GM21825 (cell line): Measurements from ENCODE around the gene ID1.
A peak's percentile ranks its signal among the peaks of the same experiment; 100 is the strongest.

Source experiments
- ATAC-seq: cut with Tn5 transposase; IDR thresholded peaks from one replicate; pipeline ENCODE4 v1.9.1; 2021; ENCODE audit warnings: mild to moderate bottlenecking, moderate library complexity; ENCODE audit not compliant: unreplicated experiment

ID1 gene, protein sequence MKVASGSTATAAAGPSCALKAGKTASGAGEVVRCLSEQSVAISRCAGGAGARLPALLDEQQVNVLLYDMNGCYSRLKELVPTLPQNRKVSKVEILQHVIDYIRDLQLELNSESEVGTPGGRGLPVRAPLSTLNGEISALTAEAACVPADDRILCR

DNA sequence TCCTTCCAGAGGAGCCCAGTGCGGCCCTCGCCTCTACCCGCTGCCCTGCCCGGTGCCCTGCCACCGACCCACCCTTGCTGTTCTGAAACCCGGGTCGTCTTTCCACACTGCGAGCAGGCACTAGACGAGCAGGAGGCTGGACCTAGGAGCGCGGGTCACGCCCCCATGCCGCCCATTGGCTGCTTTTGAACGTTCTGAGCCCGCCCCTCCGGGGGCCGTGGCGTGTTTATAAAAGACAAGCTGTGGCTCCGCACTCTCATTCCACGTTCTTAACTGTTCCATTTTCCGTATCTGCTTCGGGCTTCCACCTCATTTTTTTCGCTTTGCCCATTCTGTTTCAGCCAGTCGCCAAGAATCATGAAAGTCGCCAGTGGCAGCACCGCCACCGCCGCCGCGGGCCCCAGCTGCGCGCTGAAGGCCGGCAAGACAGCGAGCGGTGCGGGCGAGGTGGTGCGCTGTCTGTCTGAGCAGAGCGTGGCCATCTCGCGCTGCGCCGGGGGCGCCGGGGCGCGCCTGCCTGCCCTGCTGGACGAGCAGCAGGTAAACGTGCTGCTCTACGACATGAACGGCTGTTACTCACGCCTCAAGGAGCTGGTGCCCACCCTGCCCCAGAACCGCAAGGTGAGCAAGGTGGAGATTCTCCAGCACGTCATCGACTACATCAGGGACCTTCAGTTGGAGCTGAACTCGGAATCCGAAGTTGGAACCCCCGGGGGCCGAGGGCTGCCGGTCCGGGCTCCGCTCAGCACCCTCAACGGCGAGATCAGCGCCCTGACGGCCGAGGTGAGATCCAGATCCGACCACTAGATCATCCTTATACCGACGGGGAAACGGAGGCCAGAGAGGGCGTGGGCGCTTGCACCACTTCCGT lies at the start of gene ID1:
Gene ID1 (plus strand): TSS at position 259 of the 871 bp plus-strand sequence. CDS start 99 bp downstream, at position 358.
- peak; percentile 90 for ATAC-seq

DNA sequence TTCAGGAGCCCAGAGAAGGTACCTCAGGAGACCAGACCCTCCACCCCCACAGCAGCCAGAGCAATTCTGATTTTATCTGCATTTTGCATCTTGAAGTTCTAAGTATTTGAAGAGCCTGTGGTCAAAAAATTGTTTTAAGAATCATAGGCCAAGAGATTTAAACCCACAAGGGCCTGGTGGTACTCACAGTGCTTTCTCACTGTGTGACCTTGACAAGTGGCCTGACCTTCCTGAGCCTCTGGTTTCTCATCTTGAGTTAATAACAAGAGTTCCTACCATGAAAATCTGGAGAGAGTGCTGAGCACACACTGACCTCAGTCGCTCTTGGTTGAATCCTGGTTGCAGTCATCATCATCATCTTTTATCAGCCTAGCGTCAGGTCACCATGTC lies 45.4 kb upstream of the ID1 start:
- no peak for ATAC-seq

DNA sequence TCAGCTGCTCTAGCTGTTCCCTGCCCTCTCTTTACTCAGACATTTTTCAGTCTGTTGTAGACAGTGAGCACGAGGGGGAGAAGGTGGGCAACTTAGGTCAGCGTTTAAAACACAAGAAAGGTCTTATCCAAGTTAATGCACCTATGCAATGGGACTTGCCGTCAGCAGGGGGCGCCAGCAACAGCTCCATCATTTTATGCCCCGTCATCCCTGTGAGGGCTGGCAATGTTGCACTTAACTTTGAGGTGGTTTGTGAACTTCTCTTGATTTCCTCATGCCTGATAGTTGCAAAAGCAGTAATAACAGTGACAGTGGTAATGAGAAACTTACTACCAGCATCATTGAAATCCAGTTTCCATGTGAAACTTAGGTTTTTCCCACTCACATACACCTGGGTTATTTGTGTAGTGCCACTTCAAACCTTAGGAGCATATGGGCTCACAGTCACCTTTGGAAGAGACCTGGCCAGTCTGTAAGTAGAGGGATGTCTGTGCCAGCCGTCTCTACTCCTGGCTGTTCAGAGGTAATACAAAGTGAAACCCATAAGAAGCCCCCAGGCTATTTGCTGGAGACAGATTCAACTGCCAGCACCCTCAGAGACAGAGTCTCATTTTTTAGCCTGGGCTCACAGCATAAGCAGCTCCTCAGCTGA lies 44.9 kb upstream of the ID1 start:
- ATAC-seq: no peak

DNA sequence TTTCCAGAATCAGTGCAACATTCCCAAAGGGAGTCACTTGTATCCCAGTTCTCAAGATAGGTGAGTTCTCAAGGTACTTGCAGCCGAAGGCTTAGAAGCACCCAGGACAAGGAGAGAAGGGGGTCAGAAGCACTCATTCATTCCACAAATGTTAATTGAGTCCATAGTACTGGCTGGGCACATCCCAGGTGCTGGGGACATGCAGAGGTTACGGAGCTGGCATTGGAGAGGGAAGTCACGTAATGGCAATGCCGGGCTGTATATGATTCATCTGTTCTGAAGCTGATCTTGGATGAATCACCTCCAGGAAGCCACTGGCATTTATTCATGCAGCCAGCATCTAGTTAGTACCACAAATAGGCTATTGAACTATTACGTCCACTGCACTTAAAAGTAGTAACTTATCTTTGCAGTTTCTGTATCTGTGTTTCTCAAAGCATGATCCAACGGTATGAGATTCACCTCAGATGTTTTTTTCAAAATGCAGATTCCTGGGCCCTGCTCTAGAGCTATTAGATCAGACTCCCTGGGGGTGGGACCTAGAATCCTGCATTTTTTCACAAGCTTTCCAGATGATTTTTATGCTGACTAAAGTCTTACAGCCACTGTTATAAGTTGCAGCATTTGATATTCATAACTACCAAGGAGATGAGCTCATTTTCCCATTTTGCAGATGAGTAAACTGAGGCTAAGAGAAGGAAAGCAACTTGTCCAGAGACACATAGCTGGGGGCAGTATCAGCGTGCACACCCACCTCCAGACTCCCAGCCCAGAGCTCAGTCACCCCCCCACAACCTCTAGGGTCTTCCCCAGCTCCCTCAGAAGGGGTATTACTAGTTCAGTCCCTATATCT lies 44.1 kb upstream of the ID1 start:
- ATAC-seq: no peak

DNA sequence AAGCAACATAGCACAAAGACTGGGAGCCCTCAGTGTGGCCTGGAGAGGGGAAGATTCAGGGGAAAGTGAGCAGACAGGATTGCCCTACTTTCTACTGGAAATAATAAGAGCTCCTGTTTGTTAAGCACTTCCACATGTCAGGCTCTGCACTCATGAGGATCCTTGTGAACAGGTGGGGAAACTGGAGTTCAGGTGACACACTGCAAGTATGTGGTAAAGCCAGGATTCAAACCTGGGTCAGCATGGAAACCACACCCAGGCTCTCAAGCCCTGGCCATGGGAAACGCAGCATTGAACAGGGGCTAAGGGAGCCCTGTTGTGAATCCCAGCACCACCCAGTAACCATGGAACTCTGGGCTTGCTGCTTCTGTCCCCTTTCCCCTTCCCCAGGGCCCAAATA lies 42.8 kb upstream of the ID1 start:
- ATAC-seq: no peak

DNA sequence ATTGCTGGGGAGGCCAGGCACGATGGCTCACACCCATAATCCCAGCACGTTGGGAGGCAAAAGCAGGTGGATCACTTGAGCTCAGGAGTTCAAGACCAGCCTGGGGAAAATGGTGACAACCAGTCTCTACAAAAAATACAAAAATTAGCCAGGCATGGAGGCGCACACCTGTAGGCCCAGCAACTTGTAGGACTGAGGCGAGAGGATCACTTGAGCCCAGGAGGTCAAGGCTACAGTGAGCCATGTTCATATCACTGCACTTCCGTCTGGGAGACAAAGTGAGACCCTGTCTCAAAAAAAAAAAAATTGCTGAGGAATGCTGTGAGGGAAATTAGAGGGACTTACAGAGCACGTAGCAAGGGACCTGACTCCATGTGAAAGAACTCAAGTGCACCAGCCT lies 40.8 kb upstream of the ID1 start:
- no peak for ATAC-seq

DNA sequence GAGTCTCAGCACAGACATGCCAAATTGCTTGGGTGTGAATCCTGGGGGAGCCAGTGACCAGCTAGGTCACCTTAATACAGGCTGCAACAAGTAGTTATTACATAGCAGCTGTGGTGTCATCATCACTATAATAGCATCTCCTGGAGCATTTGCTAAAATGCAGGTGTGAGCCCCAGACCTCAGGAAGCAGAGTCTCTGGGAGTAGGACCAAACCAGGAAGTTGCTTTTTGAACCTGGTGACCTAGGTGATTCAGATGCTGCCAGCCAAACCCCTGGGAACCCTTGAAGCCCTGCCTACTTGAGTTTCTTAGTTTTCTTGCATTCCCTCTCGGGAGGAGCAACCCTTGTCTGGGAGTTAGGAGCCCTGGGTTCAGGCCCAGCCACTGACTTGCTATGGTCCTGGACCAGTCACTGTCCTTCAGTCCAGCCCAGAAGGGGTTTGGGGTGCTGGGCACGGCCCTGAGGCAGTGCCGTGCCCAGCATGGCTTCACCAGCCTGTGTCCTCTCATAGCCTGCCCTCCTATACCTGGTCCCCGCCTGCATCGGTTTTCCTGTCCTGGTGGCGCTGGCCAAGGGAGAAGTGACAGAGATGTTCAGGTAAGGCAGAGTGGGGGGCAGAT lies 39.3 kb upstream of the ID1 start:
- no peak for ATAC-seq

DNA sequence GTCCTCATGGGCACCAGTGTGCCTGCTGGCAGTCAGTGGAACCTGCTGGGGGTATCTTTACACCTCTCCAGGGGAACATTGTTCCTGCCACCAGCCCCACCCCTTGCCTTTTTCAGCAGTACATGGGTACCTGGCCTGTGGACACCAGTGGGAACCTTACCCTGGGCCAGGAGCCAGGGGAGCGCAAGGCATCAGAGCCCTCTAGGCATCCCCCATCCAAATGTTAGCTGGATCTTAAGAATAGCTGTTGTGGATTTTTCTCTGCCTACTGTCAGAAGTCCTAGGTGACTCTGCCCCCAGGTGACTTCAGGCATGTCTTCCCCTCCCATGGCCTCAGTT lies 38.8 kb upstream of the ID1 start:
- no peak for ATAC-seq

DNA sequence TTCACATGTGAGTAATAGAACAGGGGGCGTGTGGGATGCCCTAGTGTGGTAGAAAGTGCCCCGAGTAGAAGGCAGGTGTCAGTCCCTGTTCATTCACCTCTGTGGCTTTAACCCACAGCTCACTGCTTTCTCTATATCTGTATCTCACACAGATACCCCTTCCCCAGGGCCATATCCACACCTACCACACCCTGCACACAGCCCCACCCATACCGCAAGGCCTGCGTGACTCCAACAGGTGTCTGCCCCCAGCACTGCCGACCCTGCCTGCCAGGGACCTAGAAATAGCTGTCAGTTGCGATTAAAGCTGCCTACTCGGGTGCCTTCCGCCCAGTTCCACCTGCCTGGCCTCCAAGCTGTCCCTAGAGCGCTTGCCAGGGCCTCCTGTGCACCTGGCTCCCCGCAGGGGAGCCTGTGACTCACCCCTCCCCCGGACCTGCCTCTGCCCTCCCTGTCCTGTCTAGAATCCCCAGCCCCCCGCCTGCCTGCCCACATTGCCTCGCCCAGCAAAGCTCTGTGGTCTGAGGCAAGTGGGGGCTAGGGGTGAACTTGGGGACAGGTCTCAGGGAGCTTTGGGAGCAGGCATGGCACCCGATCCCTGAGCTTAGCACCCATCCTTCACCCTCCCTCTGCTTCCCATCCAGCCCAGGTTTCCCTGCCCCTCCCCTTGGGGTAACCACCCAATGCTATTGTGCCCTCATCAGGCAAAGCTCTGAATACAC lies 38.3 kb upstream of the ID1 start:
- no peak for ATAC-seq

DNA sequence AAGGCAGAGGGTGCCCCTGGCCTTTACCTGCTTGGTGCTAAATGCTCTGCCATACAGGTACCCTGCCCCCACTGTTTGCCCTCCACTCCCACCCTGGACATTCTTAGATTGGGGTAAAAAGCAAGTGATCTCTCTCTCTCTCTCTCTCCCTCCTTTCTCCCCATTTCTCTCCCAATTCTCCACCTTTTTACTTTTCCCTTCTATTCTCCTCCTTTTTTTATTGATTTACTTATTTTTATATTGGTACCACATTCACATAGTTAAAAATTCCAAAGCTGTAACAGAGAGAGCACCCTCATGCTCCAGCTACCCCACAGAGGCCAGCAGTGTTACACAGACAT lies 37.7 kb upstream of the ID1 start:
- no peak for ATAC-seq

DNA sequence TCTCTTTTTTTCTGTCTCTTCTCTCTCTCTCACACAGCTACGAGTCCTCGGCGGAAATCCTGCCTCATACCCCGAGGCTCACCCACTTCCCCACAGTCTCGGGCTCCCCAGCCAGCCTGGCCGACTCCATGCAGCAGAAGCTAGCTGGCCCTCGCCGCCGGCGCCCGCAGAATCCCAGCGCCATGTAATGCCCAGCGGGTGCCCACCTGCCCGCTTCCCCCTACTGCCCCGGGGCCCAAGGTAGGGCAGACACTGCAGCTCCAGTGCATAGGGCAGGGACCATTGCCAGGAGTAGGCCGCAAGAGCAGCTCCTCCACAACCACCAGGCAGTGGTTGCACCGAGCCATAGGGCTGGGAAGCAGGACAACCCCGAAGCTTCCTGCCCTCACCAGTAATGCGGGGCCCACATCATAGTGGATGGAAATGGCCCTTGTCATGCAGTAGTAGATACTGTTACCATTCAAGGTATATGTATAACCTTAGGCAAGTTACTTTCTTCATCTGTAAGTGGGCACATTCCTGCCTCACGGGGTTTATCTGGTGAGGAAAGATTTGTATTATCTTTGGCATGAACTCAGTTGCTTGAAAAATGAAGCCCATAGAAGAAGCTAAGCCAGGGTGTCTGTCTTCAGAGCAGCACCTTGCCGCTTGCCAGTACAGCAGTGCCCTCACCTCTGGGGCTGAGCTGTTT lies 36.9 kb upstream of the ID1 start:
- no peak for ATAC-seq

DNA sequence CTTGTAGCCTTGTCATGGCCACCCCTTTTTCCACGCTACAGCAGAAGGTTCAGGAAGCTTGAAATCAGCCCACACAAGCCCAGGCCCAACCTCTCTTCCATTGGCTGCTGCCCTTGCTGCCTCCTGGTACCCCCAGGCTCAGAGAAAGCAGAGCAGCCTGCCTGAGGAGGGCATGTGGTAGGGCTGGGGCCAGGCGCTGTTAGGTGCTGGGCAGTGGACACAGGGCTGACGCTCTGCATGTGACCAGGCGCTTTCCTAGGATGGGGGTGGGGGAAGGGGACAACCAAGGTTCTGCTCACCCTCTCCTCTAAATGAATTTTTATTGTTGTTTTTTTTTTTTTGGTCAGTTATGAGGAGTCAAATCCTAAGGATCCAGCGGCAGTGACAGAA lies 36.3 kb upstream of the ID1 start:
- no peak for ATAC-seq

DNA sequence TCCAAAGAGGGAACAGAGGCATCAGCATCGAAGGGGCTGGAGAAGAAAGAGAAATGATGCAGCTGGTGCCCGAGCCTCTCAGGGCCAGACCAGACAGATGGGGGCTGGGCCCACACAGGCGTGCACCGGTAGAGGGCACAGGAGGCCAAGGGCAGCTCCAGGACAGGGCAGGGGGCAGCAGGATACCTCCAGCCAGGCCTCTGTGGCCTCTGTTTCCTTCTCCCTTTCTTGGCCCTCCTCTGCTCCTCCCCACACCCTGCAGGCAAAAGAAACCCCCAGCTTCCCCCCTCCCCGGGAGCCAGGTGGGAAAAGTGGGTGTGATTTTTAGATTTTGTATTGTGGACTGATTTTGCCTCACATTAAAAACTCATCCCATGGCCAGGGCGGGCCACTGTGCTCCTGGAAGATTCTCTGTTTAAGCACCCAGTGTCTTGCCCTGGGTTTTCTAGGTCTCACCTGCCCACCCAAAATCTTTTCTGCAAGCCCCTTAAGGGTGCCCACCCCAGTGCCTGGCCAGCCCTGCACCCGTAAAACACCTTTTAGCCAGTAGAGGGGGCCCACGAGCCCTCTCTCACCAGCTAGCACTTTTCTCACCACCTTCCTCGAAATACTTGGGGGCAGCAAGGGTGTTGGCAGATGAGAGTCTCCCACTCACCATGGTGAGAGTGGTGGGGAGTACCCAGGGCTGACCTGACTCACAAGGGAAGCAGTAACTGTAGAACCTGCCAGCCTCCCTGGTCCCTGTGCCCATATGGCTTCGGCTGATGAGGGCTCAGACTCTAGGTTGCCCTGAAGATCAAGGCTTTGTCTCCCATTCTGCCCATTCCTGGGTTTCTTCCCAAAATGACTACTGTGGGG lies 35.7 kb upstream of the ID1 start:
- ATAC-seq: no peak

DNA sequence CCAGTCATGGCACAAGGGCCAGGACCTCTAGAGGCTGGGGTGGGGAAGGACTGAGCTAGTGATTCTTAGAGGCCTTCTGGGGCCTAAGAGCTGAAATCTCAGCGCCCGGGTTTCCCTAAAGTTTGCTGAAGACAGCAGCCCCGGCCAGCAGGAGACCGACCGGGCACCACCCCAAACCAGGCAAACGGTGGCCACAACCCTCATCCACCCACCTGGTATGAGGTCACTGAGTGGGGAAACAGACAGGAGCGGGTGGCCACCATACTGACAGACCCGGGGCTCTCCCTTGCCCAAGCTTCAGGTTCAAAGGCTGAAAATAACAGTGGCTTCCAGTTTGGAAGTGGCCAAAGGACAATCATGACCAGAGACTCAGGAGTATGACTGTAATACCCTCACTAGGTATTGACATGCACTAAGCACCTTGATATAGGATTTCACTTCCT lies 35.0 kb upstream of the ID1 start:
- ATAC-seq: no peak

DNA sequence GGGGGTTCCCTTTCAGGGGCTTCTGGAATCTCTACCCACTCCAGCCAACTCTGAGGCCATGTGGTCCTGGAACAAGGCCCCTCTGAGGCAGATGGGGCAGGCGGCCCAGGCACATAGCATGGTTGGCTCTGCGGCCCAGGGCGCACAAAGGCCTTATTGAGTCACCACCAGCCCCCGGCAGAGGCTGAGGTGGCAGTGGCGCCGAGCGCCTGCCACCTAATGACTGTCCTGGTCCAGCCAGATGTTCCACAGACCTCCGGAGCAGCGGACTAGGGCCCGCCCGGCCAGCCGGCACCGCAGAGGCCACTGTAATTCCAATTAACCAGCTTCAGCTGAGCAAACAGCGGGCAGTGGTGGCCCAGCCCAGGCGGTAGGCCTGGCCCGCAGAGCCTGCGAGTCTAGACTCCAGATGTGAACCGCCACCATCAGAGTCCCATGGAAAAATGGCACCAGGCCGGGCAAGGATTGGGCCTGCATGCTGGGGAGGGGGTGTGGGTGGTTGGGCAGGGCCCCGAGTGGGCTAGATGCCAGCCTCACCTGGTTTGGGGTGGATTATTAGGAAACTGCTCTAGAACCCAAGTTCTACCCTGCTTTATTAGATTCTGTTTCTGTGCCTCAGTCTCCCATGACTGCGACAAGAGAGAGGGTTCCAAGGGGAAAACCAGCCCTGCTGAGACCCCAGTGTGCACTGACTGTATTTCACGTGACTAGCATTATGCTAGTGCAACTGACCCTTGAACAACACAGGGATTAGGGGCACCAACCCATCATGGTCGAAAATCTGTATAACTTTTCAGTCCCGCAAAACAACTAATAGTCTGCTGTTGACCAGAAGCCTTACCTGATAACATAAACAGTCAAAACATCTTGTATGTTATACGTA lies 34.1 kb upstream of the ID1 start:
- ATAC-seq: no peak

DNA sequence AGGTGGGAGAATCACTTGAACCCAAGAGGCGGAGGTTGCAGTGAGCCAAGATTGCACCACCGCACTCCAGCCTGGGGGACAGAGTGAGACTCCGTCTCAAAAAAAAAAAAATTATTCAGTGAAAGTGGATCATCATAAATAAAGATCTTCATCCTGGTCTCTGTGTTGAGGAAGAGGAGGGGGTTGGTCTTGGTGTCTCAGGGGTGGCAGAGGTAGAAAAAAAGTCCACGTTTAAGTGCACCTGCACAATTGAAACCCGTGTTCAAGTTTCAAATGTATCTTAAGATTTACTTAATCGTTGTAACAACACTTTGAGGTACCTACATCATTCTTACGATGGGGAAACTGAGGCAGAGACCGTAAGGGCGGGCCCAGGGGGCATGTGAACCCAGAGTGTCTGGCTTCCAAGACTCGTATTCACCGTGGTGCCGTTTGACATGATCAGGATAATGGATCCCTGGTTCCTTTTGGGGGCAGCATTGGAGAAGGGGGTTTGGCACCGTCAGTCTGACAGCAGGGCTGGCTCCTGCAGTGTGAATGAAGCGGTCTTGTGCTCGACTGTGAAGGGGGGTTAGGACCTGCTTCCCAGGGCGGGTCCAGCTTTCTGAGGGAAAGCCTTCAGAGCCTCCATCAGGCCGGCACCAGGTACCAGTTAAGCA lies 32.9 kb upstream of the ID1 start:
- peak; percentile 2 for ATAC-seq
